ENCODE results near the gene MCUB.

GRCh38 chr4:109708990-109709389, 148.9 kb downstream of the MCUB start:
- TF ChIP-seq POLR2AphosphoS5 (IDR thresholded peaks at IDR 0.05; ENCODE audit: borderline replicate concordance, low read depth, low read length): no peak
- TF ChIP-seq EZH2 (IDR thresholded peaks at IDR 0.05): no peak
